Muscle of arm (tissue), 14 donors: Measurements from ENCODE around the gene TSN. TPM values are rescaled to one million over a fixed set of nuclear protein-coding genes. Genes with fewer than 3 reads are reported as not detected.
"Not testable (repeated sequence)": the region's sequence is repeated elsewhere in the genome, so short reads cannot be mapped to it uniquely, and the experiment has no call there.

ENCODE experiments used
- DNase-seq: peaks from one replicate; pipeline ENCODE4 v3.0.0-alpha.2; 2013
- long read RNA-seq, 11 donors: transcript quantifications; one replicate each; lab custom pipeline, GENCODE V29; 2026
- polyA plus RNA-seq, 12 donors: library from polyadenylated mRNA; unstranded; fragments of 120-200 nt; gene quantifications; one replicate each; pipeline ENCODE4 v1.2.1, GENCODE V29; 2013; ENCODE audit not compliant: insufficient read length in 12 of 12

TSN gene
- polyA plus RNA-seq, result 10 to 100 TPM in 11 of 12 donors, not detected in 1; 47.3 to 99.3 (median 58.7) TPM
- long read RNA-seq, donor 1, transcript TSN-201 (6 exons, 3,420 nt), result major isoform, 14 of 16 reads
- long read RNA-seq, donor 1, partial matches to known transcripts, result 0 of 16 reads
- long read RNA-seq, donor 1, other reads (novel, unspliced or antisense), result 0 of 16 reads
- long read RNA-seq, donor 2, transcript TSN-201 (6 exons, 3,420 nt), result major isoform, 27 of 28 reads
- long read RNA-seq, donor 2, partial matches to known transcripts, result 0 of 28 reads
- long read RNA-seq, donor 2, other reads (novel, unspliced or antisense), result 0 of 28 reads
- long read RNA-seq, donor 3, transcript TSN-201 (6 exons, 3,420 nt), result major isoform, 13 of 15 reads
- long read RNA-seq, donor 3, partial matches to known transcripts, result 0 of 15 reads
- long read RNA-seq, donor 3, other reads (novel, unspliced or antisense), result 0 of 15 reads
- long read RNA-seq, donor 4, transcript TSN-201 (6 exons, 3,420 nt), result major isoform, 6 of 7 reads
- long read RNA-seq, donor 4, partial matches to known transcripts, result 0 of 7 reads
- long read RNA-seq, donor 4, other reads (novel, unspliced or antisense), result 0 of 7 reads
- long read RNA-seq, donor 5, transcript TSN-201 (6 exons, 3,420 nt), result major isoform, 30 of 33 reads
- long read RNA-seq, donor 5, partial matches to known transcripts, result 0 of 33 reads
- long read RNA-seq, donor 5, other reads (novel, unspliced or antisense), result 0 of 33 reads
- long read RNA-seq, donor 6, transcript TSN-201 (6 exons, 3,420 nt), result major isoform, 11 of 12 reads
- long read RNA-seq, donor 6, partial matches to known transcripts, result 0 of 12 reads
- long read RNA-seq, donor 6, other reads (novel, unspliced or antisense), result 0 of 12 reads
- long read RNA-seq, donor 7, transcript TSN-201 (6 exons, 3,420 nt), result major isoform, 10 of 11 reads
- long read RNA-seq, donor 7, partial matches to known transcripts, result 0 of 11 reads
- long read RNA-seq, donor 7, other reads (novel, unspliced or antisense), result 0 of 11 reads
- long read RNA-seq, donor 8, transcript TSN-201 (6 exons, 3,420 nt), result major isoform, 27 of 32 reads
- long read RNA-seq, donor 8, partial matches to known transcripts, result 5 of 32 reads
- long read RNA-seq, donor 8, other reads (novel, unspliced or antisense), result 0 of 32 reads
- long read RNA-seq, donor 9, transcript TSN-201 (6 exons, 3,420 nt), result major isoform, 9 of 9 reads
- long read RNA-seq, donor 9, partial matches to known transcripts, result 0 of 9 reads
- long read RNA-seq, donor 9, other reads (novel, unspliced or antisense), result 0 of 9 reads
- long read RNA-seq, donor 10, transcript TSN-201 (6 exons, 3,420 nt), result major isoform, 17 of 23 reads
- long read RNA-seq, donor 10, partial matches to known transcripts, result 5 of 23 reads
- long read RNA-seq, donor 10, other reads (novel, unspliced or antisense), result 0 of 23 reads
- long read RNA-seq, donor 11, transcript TSN-201 (6 exons, 3,420 nt), result major isoform, 25 of 31 reads
- long read RNA-seq, donor 11, partial matches to known transcripts, result 5 of 31 reads
- long read RNA-seq, donor 11, other reads (novel, unspliced or antisense), result 0 of 31 reads

DNA sequence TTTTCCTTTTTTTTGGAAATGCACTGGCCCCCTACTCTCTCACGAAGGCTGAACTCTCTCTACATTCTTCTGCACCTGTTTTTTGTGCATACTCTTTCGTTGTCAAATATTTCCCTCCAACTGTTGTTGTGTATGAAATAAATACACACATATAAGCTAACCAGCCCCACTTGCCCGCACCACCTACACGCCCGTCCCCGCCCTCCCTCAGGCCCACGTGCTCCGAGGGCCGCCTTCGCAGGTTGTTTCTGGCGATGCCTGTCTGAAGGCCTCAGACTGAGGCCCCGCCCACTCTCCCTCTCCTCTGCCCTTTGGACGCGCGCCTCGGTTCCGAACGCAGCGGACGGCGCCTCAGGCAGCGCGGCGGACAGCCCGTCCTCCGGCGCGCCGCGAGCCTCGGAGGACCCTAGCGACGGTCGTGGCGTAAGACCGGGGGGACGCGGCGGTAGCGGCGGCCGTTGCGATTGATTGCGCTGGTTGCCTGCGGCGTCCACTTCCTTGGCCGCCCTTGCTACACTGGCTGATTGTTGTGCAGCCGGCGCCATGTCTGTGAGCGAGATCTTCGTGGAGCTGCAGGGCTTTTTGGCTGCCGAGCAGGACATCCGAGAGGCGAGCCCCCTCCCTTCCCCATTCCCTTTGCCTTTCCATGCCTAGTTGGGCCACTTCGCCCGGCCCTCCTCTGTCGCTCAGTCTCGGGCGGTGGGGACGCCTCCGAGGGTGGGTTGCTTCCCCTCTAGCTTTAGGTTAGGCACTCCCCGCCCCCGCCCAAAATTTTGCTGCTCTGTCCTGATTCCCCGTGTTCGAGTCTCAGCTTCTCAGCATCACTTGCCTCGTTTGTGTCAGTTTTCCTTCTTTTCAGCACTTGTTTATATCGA lies at the start of gene TSN:
TSN (plus strand) TSS at position 415 of the 875 bp plus-strand sequence; CDS start at position 544, 129 bp downstream.
- DNase-seq, result peak; percentile 99

DNA sequence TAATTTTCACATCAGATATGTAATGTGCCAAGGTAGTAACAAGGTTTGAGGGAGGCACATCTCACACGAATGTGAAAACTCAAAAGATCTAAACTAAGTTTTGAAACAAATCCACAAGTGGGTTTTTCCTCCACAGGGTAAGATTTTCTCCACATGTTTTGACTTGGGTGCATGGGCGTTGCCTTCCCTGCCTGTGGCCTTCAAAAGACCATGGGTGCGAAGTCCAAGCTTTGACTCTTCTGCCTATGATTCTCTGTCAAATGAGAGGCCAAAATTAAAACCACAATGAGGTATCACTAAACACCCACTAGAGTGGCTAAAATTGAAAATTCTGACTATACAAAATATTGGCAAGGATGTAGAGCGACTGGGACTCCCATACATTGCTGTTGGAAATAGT lies 49.5 kb upstream of the TSN start:
- no peak for DNase-seq

DNA sequence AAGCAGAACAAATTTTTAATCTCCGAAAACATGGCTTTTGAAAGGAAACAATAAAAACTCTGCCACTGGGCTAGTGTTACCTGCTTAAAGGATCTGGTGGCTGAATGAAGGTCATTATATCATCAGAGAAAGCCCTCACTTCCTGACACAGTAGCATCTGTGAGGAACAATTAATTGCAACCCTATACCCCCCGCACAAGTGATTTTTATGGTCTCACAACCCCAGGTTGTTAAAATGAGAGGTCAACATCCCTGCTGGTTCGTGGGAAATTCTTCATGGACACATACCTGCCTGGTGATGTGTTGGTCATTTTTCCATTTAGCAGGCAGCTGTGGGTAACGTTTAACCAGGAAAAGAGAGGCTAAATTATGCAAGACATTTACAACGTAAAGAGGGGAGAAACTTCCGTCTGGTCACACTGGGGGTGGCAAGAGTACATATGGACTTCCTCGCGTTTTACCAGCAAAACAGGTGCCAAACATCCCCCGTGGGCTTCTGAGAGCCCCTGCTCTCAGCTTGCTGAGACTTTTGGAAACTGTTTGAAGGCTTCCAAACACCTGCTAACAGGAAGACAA lies 48.0 kb upstream of the TSN start:
- DNase-seq, result no peak

DNA sequence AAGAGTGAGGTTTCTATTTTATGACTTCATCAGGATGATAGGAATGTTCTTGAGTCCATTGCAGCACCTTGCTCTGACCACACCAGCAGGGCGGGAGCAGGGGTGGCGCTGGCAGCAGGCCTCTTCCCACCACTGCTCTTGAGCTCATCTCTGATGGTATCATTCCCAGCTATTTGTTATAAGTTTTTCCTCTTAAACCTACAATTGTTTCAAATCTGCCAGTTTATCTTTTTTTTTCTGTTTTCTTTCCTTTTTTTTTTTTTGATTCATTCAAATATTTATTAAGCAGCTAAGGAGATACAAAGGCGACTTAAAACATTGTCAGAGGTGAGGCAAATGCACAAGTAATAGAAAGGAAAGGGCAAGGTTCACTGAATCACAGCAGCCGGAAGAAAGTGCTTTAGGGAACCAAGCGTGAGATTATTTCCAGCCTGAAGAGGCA lies 47.5 kb upstream of the TSN start:
- no peak for DNase-seq

DNA sequence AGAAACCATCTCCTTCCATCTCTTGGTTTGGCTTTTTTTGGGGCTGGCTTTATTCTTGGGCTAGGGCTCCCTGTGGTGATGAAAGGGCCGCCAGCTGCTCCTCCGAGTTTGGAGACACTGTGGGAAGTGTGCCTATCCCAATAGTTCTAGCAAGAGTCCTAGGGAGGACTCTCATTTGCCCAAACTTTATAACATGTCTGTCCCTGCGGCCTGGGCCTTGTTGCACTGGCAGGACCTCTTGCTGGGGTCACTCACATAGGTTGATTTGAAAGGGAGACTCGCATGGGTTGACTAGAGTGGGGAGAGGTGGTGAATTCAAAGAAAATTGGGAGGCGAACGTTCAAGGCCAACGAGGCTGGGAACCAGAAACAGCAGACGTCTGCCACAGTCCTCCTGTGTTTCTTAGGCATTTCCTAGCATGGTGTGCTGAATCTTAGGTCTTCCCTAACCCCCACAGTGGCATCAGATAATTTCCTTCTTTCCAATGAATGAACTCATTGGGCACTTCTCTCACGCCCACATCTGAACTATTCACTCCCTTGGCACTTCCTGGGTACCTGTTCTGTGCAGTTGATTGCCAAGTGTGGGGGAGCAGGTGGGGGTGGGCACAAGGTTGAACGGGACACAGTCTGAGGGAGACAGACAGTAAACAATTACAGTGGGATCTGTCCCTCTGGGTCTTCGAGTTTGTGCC lies 45.5 kb upstream of the TSN start:
- DNase-seq, result no peak

DNA sequence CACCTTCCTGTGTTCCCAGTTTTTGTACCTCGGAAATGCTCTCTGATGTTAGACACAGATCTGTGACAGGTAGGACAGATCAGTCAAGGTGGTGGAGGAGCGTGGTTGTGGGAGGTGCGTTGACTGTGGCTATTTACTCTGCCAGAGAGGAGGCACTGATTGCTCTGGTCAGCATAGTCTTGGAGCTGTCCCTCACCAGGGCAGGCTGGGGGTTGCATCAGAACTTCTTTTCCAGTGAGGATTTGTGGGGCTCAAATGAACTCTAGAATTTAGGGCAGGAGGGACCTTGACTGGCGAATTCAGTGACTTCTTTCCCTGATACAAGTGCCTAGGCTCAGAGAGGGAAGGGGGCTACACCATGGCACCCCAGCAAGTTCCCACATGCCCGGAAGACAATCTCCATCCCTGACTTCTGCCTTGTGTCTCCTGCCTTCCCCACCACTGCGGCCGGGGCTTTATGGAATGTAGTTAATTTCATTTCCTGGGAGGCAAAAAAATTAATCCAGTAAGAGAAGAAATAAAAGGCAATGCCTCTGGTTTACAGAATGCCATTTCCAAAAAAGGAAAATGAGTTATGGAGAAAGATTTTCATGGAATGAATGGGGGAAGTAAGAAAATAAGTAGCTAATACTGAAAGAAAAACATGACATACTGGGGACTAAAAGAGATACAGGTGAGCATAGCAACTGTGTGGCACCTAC lies 44.8 kb upstream of the TSN start:
- DNase-seq, result no peak

DNA sequence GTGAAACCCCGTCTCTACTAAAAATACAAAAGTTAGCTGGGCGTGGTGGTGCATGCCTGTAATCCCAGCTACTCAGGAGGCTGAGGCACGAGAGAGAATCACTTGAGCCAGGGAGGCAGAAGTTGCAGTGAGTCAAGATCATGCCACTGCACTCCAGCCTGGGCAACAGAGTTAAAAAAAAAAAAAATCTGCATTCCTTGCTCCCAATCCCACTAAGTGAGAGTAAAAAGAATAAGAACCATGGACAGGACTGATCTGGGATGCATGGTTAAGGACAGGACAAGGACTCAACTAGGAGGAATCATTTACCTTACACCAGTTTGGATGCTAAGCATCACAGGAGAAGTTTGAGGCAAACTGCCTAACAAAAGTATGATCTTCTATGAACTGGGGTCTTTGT lies 44.0 kb upstream of the TSN start:
- not testable (repeated sequence) for DNase-seq

DNA sequence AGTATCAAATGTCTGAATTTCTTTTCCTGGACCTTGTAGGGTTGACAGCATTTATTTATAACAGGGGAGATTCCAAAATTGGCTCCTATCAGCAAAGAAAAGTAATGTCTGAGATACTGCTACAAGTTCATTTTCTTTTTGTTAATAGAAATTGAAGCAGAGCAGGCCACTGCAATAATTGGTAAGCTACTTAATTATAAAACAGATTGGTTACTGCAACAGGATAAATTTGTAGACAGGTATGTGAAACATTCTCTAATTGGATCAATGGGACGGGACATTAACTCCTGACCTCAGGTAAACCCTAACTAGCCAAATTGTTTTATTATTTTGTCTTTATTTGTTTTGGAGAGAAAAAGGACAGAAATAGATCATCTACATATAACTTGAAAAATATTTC lies 39.3 kb upstream of the TSN start:
- DNase-seq, result no peak

DNA sequence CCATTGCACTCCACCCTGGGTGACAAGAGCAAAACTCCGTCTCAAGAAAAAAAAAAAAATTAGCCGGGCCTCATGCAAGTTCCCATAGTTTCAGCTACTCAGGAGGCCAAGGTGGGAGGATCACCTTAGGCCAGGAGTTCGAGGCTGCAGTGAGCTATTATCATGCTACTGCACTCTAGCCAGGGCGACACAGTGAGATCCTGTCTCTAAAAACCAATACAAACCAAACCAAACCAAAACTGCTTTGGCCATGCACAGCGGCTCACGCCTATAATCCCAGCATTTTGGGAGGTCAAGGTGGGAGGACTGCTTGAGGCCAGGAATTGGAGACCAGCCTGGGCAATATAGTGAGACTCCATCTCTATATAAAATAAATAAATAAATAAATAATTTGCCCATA lies 37.9 kb upstream of the TSN start:
- no peak for DNase-seq

DNA sequence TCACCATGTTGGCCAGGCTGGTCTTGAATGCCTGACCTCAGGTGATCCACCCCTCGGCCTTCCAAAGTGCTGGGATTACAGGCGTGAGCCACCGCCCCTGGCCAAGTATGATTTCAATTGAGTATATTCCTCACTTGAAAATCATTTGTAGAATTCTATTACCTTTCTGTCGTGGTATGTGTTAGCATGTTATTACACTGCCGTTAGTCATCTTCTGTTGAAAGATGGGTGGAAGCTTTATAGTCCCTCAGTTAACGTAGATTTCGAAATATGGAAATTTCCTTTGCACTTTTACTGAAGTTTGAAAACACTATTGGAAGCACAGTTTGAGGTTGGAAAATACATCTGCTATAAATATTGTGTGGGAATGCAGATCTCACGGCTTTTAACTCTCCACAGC lies 33.5 kb upstream of the TSN start:
- DNase-seq, result no peak

DNA sequence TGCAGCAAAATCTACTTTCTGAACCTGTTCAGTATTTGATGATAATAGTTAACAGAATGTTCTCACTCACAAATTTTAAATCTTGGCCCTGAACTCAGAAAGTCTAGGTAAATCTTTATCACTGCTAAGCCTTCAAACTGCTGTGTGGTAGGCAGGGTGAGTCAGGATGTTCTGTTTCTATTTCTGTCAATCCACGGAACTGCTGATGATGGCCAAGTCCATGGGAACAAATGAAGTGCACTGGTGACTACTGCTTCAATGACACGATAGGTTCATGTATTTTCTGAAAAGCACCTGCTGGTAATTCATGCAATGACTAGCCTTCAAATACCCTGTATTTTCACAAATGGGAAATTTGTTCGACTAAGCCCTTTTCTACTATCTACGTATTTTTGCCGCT lies 33.0 kb upstream of the TSN start:
- DNase-seq, result no peak

DNA sequence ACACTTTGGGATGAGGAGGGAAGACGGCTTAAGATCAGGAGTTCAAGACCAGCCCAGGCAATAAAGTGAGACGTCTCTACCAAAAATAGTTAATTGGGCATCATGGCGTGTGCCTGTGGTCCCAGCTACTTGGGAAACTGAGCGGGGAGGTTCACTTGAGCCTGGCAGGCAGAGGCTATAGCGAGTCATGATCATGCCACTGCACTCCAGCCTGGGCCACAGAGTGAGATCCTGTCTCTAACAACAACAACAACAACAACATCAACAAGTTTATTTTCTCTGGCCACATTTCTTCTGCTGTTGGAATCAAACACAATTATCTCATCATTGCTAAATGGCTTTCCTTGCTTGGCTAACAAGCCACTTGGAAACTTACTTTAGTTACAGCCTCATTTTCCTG lies 32.1 kb upstream of the TSN start:
- DNase-seq, result no peak

DNA sequence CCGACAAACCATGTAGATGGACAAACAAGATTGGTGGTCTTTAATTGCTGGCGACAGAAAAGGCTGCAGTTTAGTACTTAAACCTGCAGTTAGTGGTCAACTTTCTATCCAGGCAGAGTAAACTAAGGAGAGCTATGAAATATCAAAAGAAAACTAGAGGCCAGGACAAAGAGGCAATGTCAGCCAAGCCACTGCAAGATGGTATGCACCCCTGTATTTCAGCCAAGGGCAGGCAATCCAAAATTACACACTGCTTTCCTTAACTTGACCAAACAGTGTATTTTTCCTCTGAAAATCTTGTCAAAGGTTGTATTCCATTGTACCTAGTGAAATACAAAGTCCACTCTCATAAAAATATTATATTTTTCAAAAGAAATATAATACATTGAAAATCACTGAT lies 28.1 kb upstream of the TSN start:
- DNase-seq, result no peak

DNA sequence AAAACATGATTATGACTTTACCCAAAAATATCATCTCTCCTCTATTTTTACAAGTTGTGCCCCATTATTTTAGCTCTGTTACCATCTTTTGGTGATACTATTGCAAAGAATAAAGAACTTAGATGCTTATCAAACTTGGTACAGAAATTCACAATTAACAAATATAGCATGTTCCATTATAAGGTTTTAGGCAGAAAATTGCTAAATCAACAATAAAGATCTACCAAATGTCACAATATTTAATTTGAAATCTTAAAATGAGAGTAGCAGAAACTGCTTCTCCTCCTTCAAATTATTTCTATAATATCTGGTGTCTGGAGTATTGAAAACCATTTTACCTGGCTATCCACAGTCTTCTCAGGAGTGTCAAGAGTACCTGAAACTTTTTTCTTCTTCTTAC lies 27.5 kb upstream of the TSN start:
- no peak for DNase-seq

DNA sequence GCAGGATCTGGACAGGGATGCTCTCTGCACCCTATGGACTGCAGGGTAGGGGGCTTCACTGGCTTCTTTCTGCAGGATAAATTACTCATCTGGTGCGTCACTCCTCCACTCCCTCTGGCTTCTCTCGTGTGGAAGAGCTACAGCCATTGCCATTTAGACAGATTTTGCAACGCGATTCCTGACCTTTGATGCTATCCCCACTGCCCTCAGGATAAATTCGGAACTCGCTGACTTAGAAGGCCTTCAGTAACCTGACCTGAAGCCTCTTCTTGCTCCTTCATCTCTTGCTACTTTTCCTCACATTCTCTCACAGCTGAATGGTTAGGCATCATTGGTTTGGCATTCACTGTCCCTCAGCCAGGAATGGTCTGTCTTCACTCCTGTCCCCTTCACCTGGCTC lies 24.1 kb upstream of the TSN start:
- no peak for DNase-seq

DNA sequence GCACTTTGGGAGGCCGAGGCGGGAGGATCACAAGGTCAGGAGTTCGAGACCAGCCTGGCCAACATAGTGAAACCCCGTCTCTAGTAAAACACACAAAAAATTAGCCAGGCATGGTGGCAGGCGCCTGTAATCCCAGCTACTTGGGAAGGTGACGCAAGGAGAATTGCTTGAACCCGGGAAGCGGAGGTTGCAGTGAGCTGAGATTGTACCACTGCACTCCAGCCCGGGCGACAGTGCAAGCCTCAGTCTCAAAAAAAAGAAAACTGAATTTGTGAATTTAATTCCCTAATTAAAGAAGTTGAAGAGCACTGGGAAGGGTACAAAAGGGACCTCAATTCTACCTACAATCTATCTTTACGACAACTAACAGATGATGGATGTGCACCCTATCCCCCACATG lies 20.9 kb upstream of the TSN start:
- not testable (repeated sequence) for DNase-seq

DNA sequence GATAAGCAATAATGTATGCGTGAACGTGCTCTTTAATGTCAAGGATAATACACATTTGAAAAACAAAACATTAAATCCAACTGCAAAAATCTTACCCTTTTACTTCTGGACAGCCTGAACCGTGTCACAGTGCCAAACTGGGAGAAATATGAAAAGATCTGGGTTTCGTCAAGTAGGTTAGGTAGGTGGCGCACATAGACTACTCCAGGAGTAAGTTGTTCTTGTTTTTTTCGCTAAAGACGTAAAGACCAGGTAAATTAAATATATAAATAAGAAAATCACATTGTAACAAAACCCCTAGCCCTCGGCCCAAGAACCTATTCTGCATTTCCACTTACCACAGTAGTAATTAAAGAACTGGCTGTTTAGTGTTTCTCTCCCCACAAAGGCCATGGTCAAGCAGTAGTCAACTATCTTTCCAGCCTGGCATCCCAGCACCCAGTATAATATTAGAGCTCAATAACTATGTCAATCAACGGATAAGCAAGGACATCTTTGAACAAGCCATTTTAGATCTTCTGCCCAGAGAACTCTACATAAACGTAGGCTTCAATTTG lies 19.9 kb upstream of the TSN start:
- no peak for DNase-seq

DNA sequence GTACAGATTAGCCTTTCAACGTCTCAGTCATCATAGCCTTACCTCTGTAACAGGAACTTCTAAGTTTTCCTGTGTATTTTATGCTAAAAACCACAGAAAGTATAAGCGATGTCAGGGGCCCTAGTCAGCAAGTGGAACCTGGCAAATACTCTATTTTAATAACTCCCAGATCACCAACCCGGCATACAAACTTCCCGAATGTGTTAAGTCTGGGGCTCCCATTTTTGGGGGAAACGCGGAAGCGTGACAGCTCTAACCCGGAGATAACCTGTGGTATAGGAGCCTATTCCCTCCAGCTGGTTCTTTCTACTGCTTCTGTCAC lies 19.4 kb upstream of the TSN start:
- no peak for DNase-seq
